ENCODE data around the gene FBLN2.

DNA sequence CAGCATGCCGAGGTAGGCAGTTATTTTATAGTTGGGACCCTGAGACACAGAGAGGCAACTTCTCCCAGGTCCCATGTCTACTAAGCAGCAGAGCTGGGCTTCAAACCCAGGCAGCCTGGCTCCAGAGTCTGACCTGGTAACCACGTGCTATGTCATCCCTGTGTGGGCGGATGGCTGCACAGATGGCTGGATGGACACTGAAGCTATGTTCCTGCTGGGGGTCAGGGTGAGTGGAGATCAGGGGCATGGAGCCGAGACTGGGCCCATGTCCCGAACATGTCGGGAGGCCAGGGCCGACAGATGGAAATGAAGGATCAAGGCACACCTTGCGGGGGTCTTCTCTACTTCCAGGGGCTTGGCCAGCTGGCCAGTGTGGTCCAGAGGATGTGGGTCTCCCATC, 9.3 kb upstream of the FBLN2 start:
- TF ChIP-seq TBL1XR1 (IDR thresholded peaks at IDR 0.05; ENCODE audit: borderline replicate concordance, low read length, partially characterized antibody) (no peak), ZNF563 (CRISPR knock-in tag; IDR thresholded peaks at IDR 0.05) (no peak), ESRRA (CRISPR knock-in tag; IDR thresholded peaks at IDR 0.05; ENCODE audit: low read depth) (no peak), NR2C2 (CRISPR knock-in tag; IDR thresholded peaks at IDR 0.05; ENCODE audit: borderline replicate concordance) (no peak), HES4 (CRISPR knock-in tag; IDR thresholded peaks at IDR 0.05; ENCODE audit: borderline replicate concordance) (no peak), RNF2 (conservative IDR thresholded peaks at IDR 0.05; ENCODE audit: low read depth) (no peak), FOXM1 (CRISPR knock-in tag; IDR thresholded peaks at IDR 0.05) (no peak)
- TF ChIP-seq, protein P1, sequence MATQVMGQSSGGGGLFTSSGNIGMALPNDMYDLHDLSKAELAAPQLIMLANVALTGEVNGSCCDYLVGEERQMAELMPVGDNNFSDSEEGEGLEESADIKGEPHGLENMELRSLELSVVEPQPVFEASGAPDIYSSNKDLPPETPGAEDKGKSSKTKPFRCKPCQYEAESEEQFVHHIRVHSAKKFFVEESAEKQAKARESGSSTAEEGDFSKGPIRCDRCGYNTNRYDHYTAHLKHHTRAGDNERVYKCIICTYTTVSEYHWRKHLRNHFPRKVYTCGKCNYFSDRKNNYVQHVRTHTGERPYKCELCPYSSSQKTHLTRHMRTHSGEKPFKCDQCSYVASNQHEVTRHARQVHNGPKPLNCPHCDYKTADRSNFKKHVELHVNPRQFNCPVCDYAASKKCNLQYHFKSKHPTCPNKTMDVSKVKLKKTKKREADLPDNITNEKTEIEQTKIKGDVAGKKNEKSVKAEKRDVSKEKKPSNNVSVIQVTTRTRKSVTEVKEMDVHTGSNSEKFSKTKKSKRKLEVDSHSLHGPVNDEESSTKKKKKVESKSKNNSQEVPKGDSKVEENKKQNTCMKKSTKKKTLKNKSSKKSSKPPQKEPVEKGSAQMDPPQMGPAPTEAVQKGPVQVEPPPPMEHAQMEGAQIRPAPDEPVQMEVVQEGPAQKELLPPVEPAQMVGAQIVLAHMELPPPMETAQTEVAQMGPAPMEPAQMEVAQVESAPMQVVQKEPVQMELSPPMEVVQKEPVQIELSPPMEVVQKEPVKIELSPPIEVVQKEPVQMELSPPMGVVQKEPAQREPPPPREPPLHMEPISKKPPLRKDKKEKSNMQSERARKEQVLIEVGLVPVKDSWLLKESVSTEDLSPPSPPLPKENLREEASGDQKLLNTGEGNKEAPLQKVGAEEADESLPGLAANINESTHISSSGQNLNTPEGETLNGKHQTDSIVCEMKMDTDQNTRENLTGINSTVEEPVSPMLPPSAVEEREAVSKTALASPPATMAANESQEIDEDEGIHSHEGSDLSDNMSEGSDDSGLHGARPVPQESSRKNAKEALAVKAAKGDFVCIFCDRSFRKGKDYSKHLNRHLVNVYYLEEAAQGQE (IDR thresholded peaks at IDR 0.05; ENCODE audit: borderline replicate concordance in 1 of 2, low read depth in 1 of 2, low read length in 2 of 2) = no peak

Measured in HepG2 (cell line).